Measurements from ENCODE around the gene EID1. TPM values are rescaled to one million over a fixed set of nuclear protein-coding genes. Genes with fewer than 3 reads are reported as not detected.

The EID1 gene
- total and polyA plus RNA-seq, 4 donors: 45.7 to 70.6 (median 61.1) TPM

- H3K4me3 ChIP-seq (ENCODE audit: low read depth in 1 of 3, low read length in 3 of 3): no peak overlapping the region
- no peaks in the 10 kb centered on the region for H3K9me3 ChIP-seq (ENCODE audit: control insufficient read depth in 4 of 4, low read length in 3 of 4)
- H3K4me1 ChIP-seq (ENCODE audit: control insufficient read depth in 4 of 4, insufficient read depth in 4 of 4, low read length in 3 of 4): peaks cover 0 to 20% (median 2%) of the 10 kb centered on the region in 4 donors
- H3K27me3 ChIP-seq (ENCODE audit: control insufficient read depth in 4 of 4, insufficient read depth in 4 of 4, low read length in 3 of 4): no peaks in the 10 kb centered on the region
- H3K9ac ChIP-seq (ENCODE audit: low read depth in 1 of 2, low read length in 2 of 2): no peak overlapping the region
- no peak for TF ChIP-seq TAF1 (conservative IDR thresholded peaks at IDR 0.05)
- no peak for TF ChIP-seq REST (IDR thresholded peaks at IDR 0.05)
- TF ChIP-seq EGR1 (IDR thresholded peaks at IDR 0.05; ENCODE audit: low read depth in 2 of 2): no peak
- TF ChIP-seq NR2F2 (IDR thresholded peaks at IDR 0.05): no peak
- no peak for TF ChIP-seq FOXA2 (IDR thresholded peaks at IDR 0.05)
- TF ChIP-seq, protein P1, sequence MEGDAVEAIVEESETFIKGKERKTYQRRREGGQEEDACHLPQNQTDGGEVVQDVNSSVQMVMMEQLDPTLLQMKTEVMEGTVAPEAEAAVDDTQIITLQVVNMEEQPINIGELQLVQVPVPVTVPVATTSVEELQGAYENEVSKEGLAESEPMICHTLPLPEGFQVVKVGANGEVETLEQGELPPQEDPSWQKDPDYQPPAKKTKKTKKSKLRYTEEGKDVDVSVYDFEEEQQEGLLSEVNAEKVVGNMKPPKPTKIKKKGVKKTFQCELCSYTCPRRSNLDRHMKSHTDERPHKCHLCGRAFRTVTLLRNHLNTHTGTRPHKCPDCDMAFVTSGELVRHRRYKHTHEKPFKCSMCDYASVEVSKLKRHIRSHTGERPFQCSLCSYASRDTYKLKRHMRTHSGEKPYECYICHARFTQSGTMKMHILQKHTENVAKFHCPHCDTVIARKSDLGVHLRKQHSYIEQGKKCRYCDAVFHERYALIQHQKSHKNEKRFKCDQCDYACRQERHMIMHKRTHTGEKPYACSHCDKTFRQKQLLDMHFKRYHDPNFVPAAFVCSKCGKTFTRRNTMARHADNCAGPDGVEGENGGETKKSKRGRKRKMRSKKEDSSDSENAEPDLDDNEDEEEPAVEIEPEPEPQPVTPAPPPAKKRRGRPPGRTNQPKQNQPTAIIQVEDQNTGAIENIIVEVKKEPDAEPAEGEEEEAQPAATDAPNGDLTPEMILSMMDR (IDR thresholded peaks at IDR 0.05; ENCODE audit: low read depth, low read length, missing input control): no peak
- DNase-seq (ENCODE audit: low spot score): no peak
- H3K27ac ChIP-seq (ENCODE audit: low read depth in 1 of 2, low read length in 2 of 2): no peak overlapping the region
- 80% methylated on average over 3 of the region's 3 CpGs for WGBS
- no peaks in the 10 kb centered on the region for H3K36me3 ChIP-seq (ENCODE audit: control insufficient read depth in 4 of 4, insufficient read depth in 3 of 4, low read depth in 1 of 4, low read length in 3 of 4)
Measured at GRCh38 chr15:48880070-48880634, 2.2 kb downstream of the EID1 start.

GRCh38 chr15:48883699-48884098 is 5.8 kb downstream of the EID1 start:
- H3K27ac ChIP-seq (ENCODE audit: low read depth in 1 of 2, low read length in 2 of 2): no peak overlapping the region
- H3K4me1 ChIP-seq (ENCODE audit: control insufficient read depth in 4 of 4, insufficient read depth in 4 of 4, low read length in 3 of 4): peaks cover 0 to 6% (median 2%) of the 10 kb centered on the region in 4 donors
- no peak for DNase-seq (ENCODE audit: low spot score)
- H3K9ac ChIP-seq (ENCODE audit: low read depth in 1 of 2, low read length in 2 of 2): no peak overlapping the region
- TF ChIP-seq HNF4G (IDR thresholded peaks at IDR 0.05) (no peak), FOXA2 (IDR thresholded peaks at IDR 0.05) (no peak), GABPA (IDR thresholded peaks at IDR 0.05 in 1 of 2, conservative IDR thresholded peaks at IDR 0.05 in 1 of 2) (no peak), RAD21 (IDR thresholded peaks at IDR 0.05) (no peak), FOXA1 (IDR thresholded peaks at IDR 0.05) (no peak), REST (IDR thresholded peaks at IDR 0.05) (no peak), RXRA (IDR thresholded peaks at IDR 0.05) (no peak), JUND (IDR thresholded peaks at IDR 0.05) (no peak), SP1 (IDR thresholded peaks at IDR 0.05) (no peak), NR2F2 (IDR thresholded peaks at IDR 0.05) (no peak), EGR1 (IDR thresholded peaks at IDR 0.05; ENCODE audit: low read depth in 2 of 2) (no peak), ATF3 (IDR thresholded peaks at IDR 0.05) (no peak), YY1 (IDR thresholded peaks at IDR 0.05) (no peak)
- TF ChIP-seq, protein P2, sequence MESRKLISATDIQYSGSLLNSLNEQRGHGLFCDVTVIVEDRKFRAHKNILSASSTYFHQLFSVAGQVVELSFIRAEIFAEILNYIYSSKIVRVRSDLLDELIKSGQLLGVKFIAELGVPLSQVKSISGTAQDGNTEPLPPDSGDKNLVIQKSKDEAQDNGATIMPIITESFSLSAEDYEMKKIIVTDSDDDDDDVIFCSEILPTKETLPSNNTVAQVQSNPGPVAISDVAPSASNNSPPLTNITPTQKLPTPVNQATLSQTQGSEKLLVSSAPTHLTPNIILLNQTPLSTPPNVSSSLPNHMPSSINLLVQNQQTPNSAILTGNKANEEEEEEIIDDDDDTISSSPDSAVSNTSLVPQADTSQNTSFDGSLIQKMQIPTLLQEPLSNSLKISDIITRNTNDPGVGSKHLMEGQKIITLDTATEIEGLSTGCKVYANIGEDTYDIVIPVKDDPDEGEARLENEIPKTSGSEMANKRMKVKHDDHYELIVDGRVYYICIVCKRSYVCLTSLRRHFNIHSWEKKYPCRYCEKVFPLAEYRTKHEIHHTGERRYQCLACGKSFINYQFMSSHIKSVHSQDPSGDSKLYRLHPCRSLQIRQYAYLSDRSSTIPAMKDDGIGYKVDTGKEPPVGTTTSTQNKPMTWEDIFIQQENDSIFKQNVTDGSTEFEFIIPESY (IDR thresholded peaks at IDR 0.05): no peak
- TF ChIP-seq, protein P3, sequence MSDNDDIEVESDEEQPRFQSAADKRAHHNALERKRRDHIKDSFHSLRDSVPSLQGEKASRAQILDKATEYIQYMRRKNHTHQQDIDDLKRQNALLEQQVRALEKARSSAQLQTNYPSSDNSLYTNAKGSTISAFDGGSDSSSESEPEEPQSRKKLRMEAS (IDR thresholded peaks at IDR 0.05): no peak
- TF ChIP-seq, protein P1 (IDR thresholded peaks at IDR 0.05; ENCODE audit: low read depth, low read length, missing input control): no peak
- 81% methylated on average over 2 of the region's 2 CpGs for WGBS
- no peaks in the 10 kb centered on the region for H3K9me3 ChIP-seq (ENCODE audit: control insufficient read depth in 4 of 4, low read length in 3 of 4)
- no peaks in the 10 kb centered on the region for H3K36me3 ChIP-seq (ENCODE audit: control insufficient read depth in 4 of 4, insufficient read depth in 3 of 4, low read depth in 1 of 4, low read length in 3 of 4)
- peaks cover 0 to 2% (median 0%) of the 10 kb centered on the region in 4 donors for H3K27me3 ChIP-seq (ENCODE audit: control insufficient read depth in 4 of 4, insufficient read depth in 4 of 4, low read length in 3 of 4)
- no peak overlapping the region for H3K4me3 ChIP-seq (ENCODE audit: low read depth in 1 of 3, low read length in 3 of 3)
